GM19099 (cell line): Measurements from ENCODE around the gene ZDHHC17.

ENCODE experiments used
- POLR2A ChIP-seq: IDR thresholded peaks from 3 replicates; pipeline ENCODE4 v1.6.1; 2011; ENCODE audit warnings: low read depth; ENCODE audit not compliant: insufficient read length; ENCODE audit errors: extremely low read depth

The ZDHHC17 gene

GRCh38 chr12:76755829-76756379 is 8.0 kb upstream of the ZDHHC17 start:
- TF ChIP-seq POLR2A: no peak

GRCh38 chr12:76757694-76758093 is 6.2 kb upstream of the ZDHHC17 start:
- no peak for TF ChIP-seq POLR2A

GRCh38 chr12:76762601-76762980 is 1.3 kb upstream of the ZDHHC17 start:
- no peak for TF ChIP-seq POLR2A

GRCh38 chr12:76764856-76765255 is 941 bp downstream of the ZDHHC17 start:
- TF ChIP-seq POLR2A: no peak

- TF ChIP-seq POLR2A: no peak
These were observed 1.7 kb downstream of the ZDHHC17 start for GRCh38 chr12:76765598-76765997.

GRCh38 chr12:76766161-76766560 is 2.2 kb downstream of the ZDHHC17 start:
- TF ChIP-seq POLR2A: no peak

- TF ChIP-seq POLR2A: no peak
These were observed 4.7 kb downstream of the ZDHHC17 start for GRCh38 chr12:76768576-76768975.

GRCh38 chr12:76777765-76778216 is 13.9 kb downstream of the ZDHHC17 start:
- TF ChIP-seq POLR2A: no peak

- no peak for TF ChIP-seq POLR2A
These were observed 14.4 kb downstream of the ZDHHC17 start for GRCh38 chr12:76778364-76778763.

- no peak for TF ChIP-seq POLR2A
These were observed 17.4 kb downstream of the ZDHHC17 start for GRCh38 chr12:76781321-76781720.

GRCh38 chr12:76782526-76782925 is 18.6 kb downstream of the ZDHHC17 start:
- no peak for TF ChIP-seq POLR2A

- TF ChIP-seq POLR2A: no peak
These were observed 20.7 kb downstream of the ZDHHC17 start for GRCh38 chr12:76784600-76785051.

- TF ChIP-seq POLR2A: no peak
These were observed 21.5 kb downstream of the ZDHHC17 start for GRCh38 chr12:76785407-76785806.

- TF ChIP-seq POLR2A: no peak
These were observed 23.1 kb downstream of the ZDHHC17 start for GRCh38 chr12:76786986-76787385.

GRCh38 chr12:76787689-76788088 is 23.8 kb downstream of the ZDHHC17 start:
- no peak for TF ChIP-seq POLR2A

GRCh38 chr12:76789335-76790050 is 25.6 kb downstream of the ZDHHC17 start:
- no peak for TF ChIP-seq POLR2A
